G401.6 (cell line): ENCODE measurements around the gene SGMS1.

Experiments used
- FAIRE-seq: peaks from 2 replicates; lab custom pipeline; 2012; peaks lifted over from hg19 to GRCh38; lab: Jason Lieb, UNC

The SGMS1 gene

GRCh38 chr10:50636618-50637579, 13.1 kb upstream of the SGMS1 start:
- no peak for FAIRE-seq

GRCh38 chr10:50635286-50635685, 11.5 kb upstream of the SGMS1 start:
- no peak for FAIRE-seq

- no peak for FAIRE-seq
These were observed 10.7 kb upstream of the SGMS1 start for GRCh38 chr10:50634479-50634878.

GRCh38 chr10:50631052-50631451, 7.3 kb upstream of the SGMS1 start:
- FAIRE-seq: no peak

GRCh38 chr10:50629495-50630122, 5.9 kb upstream of the SGMS1 start:
- FAIRE-seq: no peak

- FAIRE-seq: no peak
These were observed 4.1 kb upstream of the SGMS1 start for GRCh38 chr10:50627896-50628295.

- no peak for FAIRE-seq
These were observed 3.7 kb upstream of the SGMS1 start for GRCh38 chr10:50627443-50627842.

- no peak for FAIRE-seq
These were observed 1.9 kb upstream of the SGMS1 start for GRCh38 chr10:50625649-50626132.

- FAIRE-seq: no peak
These were observed 1.2 kb upstream of the SGMS1 start for GRCh38 chr10:50624866-50625501.

- peak; percentile 49 for FAIRE-seq
These were observed 683 bp upstream of the SGMS1 start for GRCh38 chr10:50624413-50624865.

GRCh38 chr10:50622706-50623662, 772 bp downstream of the SGMS1 start:
- FAIRE-seq: no peak

- no peak for FAIRE-seq
These were observed 1.6 kb downstream of the SGMS1 start for GRCh38 chr10:50621968-50622705.

GRCh38 chr10:50620899-50621298, 2.9 kb downstream of the SGMS1 start:
- FAIRE-seq: no peak

GRCh38 chr10:50619882-50620281, 3.9 kb downstream of the SGMS1 start:
- no peak for FAIRE-seq

GRCh38 chr10:50619166-50619565, 4.6 kb downstream of the SGMS1 start:
- FAIRE-seq: no peak

- FAIRE-seq: no peak
These were observed 5.1 kb downstream of the SGMS1 start for GRCh38 chr10:50618624-50619023.

- no peak for FAIRE-seq
These were observed 8.1 kb downstream of the SGMS1 start for GRCh38 chr10:50615658-50616057.

GRCh38 chr10:50614444-50615137, 9.2 kb downstream of the SGMS1 start:
- no peak for FAIRE-seq

- no peak for FAIRE-seq
These were observed 9.9 kb downstream of the SGMS1 start for GRCh38 chr10:50613726-50614443.

GRCh38 chr10:50613150-50613549, 10.6 kb downstream of the SGMS1 start:
- FAIRE-seq: no peak
